Breast epithelium (tissue), 4 donors: Measurements from ENCODE around the gene SREBF1. TPM values are rescaled to one million over a fixed set of nuclear protein-coding genes. Genes with fewer than 3 reads are reported as not detected.

Source experiments
- DNase-seq, 2 donors: peaks; one replicate each; pipeline ENCODE4 v3.0.0-alpha.2; 2019; ENCODE audit warnings: low spot score in 2 of 2
- H3K27ac ChIP-seq, 2 donors: fragments of 200-600 bp; sonication (generic) in 1 of 2; one replicate each; pipeline ENCODE4 v1.5.1; 2016 to 2019; ENCODE audit warnings: mild to moderate bottlenecking in 1 of 2
- H3K27me3 ChIP-seq, 2 donors: fragments of 200-600 bp; sonication (generic) in 1 of 2; one replicate each; pipeline versions ENCODE4 v1.5.1 to v1.6.0; 2017 to 2019; ENCODE audit warnings: control low read depth in 1 of 2, mild to moderate bottlenecking in 1 of 2
- H3K36me3 ChIP-seq: fragments of 200-600 bp; one replicate; pipeline ENCODE4 v1.5.1; 2019
- H3K4me1 ChIP-seq, 2 donors: fragments of 200-600 bp; sonication (generic); one replicate each; pipeline ENCODE4 v1.5.1; 2016 to 2019; ENCODE audit warnings: control low read depth in 1 of 2
- H3K4me3 ChIP-seq, 3 donors: fragments of 200-600 bp; sonication (generic); 1 replicate in 2 of 3; 2 replicates in 1 of 3; pipeline ENCODE4 v1.5.1; 2016 to 2019; ENCODE audit warnings: mild to moderate bottlenecking in 3 of 3, moderate library complexity in 2 of 3
- H3K9me3 ChIP-seq, 2 donors: fragments of 200-600 bp; sonication (generic) in 1 of 2; one replicate each; pipeline ENCODE4 v1.5.1; 2016 to 2019; ENCODE audit warnings: control low read depth in 1 of 2
- POLR2A ChIP-seq: fragments of 450-650 bp; IDR thresholded peaks from one replicate; pipeline ENCODE4 v1.6.1; 2016; ENCODE audit warnings: antibody characterized with exemption, mild to moderate bottlenecking, moderate library complexity
- POLR2AphosphoS5 ChIP-seq, 3 donors: sonication (generic); formaldehyde crosslinking; IDR thresholded peaks; one replicate each; pipeline ENCODE4 v1.6.1; 2017; ENCODE audit warnings: antibody characterized with exemption in 3 of 3
- intact Hi-C: fragments of 100-400 bp; cut with DNase I; formaldehyde crosslinking; loops from one replicate; pipeline ENCODE4 v1.15.1; 2023; ENCODE audit warnings: low total_unique reads
- total RNA-seq, 3 donors: library from RNA; depleted of rRNA; stranded (reverse); fragments of >200 nt; gene quantifications; one replicate each; pipeline ENCODE4 v1.1.0, GENCODE V29; 2016
- TF ChIP-seq, protein P1 (sequence below), 3 donors: fragments of 450-650 bp; IDR thresholded peaks; one replicate each; pipeline ENCODE4 v1.5.1; 2016 to 2017; ENCODE audit warnings: antibody characterized with exemption in 3 of 3, mild to moderate bottlenecking in 3 of 3, moderate library complexity in 3 of 3

Gene SREBF1
- total RNA-seq, 3 donors from 2014 or later: 39.0 to 119 (median 81.3) TPM

- TF ChIP-seq, protein P1, sequence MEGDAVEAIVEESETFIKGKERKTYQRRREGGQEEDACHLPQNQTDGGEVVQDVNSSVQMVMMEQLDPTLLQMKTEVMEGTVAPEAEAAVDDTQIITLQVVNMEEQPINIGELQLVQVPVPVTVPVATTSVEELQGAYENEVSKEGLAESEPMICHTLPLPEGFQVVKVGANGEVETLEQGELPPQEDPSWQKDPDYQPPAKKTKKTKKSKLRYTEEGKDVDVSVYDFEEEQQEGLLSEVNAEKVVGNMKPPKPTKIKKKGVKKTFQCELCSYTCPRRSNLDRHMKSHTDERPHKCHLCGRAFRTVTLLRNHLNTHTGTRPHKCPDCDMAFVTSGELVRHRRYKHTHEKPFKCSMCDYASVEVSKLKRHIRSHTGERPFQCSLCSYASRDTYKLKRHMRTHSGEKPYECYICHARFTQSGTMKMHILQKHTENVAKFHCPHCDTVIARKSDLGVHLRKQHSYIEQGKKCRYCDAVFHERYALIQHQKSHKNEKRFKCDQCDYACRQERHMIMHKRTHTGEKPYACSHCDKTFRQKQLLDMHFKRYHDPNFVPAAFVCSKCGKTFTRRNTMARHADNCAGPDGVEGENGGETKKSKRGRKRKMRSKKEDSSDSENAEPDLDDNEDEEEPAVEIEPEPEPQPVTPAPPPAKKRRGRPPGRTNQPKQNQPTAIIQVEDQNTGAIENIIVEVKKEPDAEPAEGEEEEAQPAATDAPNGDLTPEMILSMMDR (IDR thresholded peaks at IDR 0.05): no peak
- TF ChIP-seq POLR2AphosphoS5 (IDR thresholded peaks at IDR 0.05): no peak
- no peak for TF ChIP-seq POLR2A
- no peaks in the 10 kb centered on the region for H3K27me3 ChIP-seq
- H3K36me3 ChIP-seq: no peaks in the 10 kb centered on the region
- H3K4me3 ChIP-seq: no peak overlapping the region
- DNase-seq: no peak
- intact Hi-C loops: no loop called here
- no peak overlapping the region for H3K27ac ChIP-seq
- peaks cover 0 to 23% of the 10 kb centered on the region in 2 donors for H3K4me1 ChIP-seq
- H3K9me3 ChIP-seq: no peaks in the 10 kb centered on the region
Observed at GRCh38 chr17:17873450-17873991, 36.7 kb upstream of the SREBF1 start.

GRCh38 chr17:17872547-17873345 lies 36.0 kb upstream of the SREBF1 start:
- no peak for DNase-seq
- Histone ChIP-seq H3K27me3 (no peaks in the 10 kb centered on the region), H3K36me3 (no peaks in the 10 kb centered on the region), H3K4me3 (no peak overlapping the region), H3K4me1 (peaks cover 0 to 16% of the 10 kb centered on the region in 2 donors), H3K9me3 (no peaks in the 10 kb centered on the region), H3K27ac (no peak overlapping the region)
- intact Hi-C loops: no loop called here
- TF ChIP-seq, protein P1 (IDR thresholded peaks at IDR 0.05): no peak
- no peak for TF ChIP-seq POLR2A
- no peak for TF ChIP-seq POLR2AphosphoS5 (IDR thresholded peaks at IDR 0.05)

DNA sequence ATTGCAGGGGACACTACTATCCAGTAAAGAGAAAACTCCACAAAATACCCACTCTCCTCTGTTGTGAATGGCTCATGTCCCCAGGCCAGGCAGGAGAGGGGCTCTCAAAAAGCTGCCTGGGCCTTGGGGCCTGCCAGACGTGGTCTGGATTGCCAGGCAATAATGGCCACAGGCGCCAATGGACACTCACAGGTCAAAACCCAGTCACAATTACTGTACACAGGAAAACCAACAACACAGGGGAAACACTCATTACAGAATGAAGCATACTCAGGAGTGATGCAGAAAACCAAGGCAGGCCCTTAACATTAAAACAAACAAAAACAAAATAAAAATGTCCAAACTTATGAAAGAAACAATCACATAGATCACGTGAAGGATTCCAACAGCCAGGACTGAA lies 35.1 kb upstream of the SREBF1 start:
- no peak overlapping the region for H3K27ac ChIP-seq
- H3K4me1 ChIP-seq: peaks cover 0 to 8% of the 10 kb centered on the region in 2 donors
- intact Hi-C loops: no loop called here
- no peak overlapping the region for H3K4me3 ChIP-seq
- H3K27me3 ChIP-seq: no peaks in the 10 kb centered on the region
- DNase-seq: no peak
- TF ChIP-seq POLR2AphosphoS5 (IDR thresholded peaks at IDR 0.05) (no peak), POLR2A (no peak)
- TF ChIP-seq, protein P1 (IDR thresholded peaks at IDR 0.05): no peak
- H3K9me3 ChIP-seq: no peaks in the 10 kb centered on the region
- no peaks in the 10 kb centered on the region for H3K36me3 ChIP-seq

- Histone ChIP-seq H3K4me1 (no peaks in the 10 kb centered on the region), H3K27ac (no peak overlapping the region), H3K9me3 (no peaks in the 10 kb centered on the region), H3K36me3 (no peaks in the 10 kb centered on the region), H3K4me3 (no peak overlapping the region), H3K27me3 (no peaks in the 10 kb centered on the region)
- TF ChIP-seq POLR2AphosphoS5 (IDR thresholded peaks at IDR 0.05) (no peak), POLR2A (no peak)
- TF ChIP-seq, protein P1 (IDR thresholded peaks at IDR 0.05): no peak
- intact Hi-C loops: no loop called here
- DNase-seq: no peak
Observed at GRCh38 chr17:17870247-17870646, 33.5 kb upstream of the SREBF1 start.
